Neural progenitor cell (in vitro differentiated cells): ENCODE data around the gene SMURF1. TPM values are rescaled to one million over a fixed set of nuclear protein-coding genes. Genes with fewer than 3 reads are reported as not detected.

ENCODE experiments used
- DNase-seq: peaks from one replicate; pipeline ENCODE4 v3.0.0-alpha.2; 2016; ENCODE audit warnings: low spot score
- H2AFZ ChIP-seq: fragments of 200-600 bp; sonication (generic); replicated peaks from 2 replicates; pipeline ENCODE4 v1.6.1; 2016; ENCODE audit warnings: antibody characterized with exemption
- H3F3A ChIP-seq: fragments of 200-600 bp; sonication (generic); 2 replicates; pipeline ENCODE4 v1.6.1; 2016; ENCODE audit warnings: antibody characterized with exemption, low read depth
- H3K27ac ChIP-seq: fragments of 200-600 bp; sonication (generic); 2 replicates; pipeline ENCODE4 v1.5.1; 2016; ENCODE audit warnings: mild to moderate bottlenecking
- H3K27me3 ChIP-seq: fragments of 200-600 bp; sonication (generic); 2 replicates; pipeline ENCODE4 v1.6.1; 2016; ENCODE audit warnings: mild to moderate bottlenecking, moderate library complexity
- H3K36me3 ChIP-seq: fragments of 200-600 bp; sonication (generic); 2 replicates; pipeline ENCODE4 v1.5.1; 2016
- H3K4me1 ChIP-seq: fragments of 200-600 bp; sonication (generic); 2 replicates; pipeline ENCODE4 v1.6.1; 2016; ENCODE audit warnings: mixed run types
- H3K4me2 ChIP-seq: fragments of 200-600 bp; sonication (generic); 2 replicates; pipeline ENCODE4 v1.6.1; 2016
- H3K4me3 ChIP-seq: fragments of 200-600 bp; sonication (generic); 2 replicates; pipeline ENCODE4 v1.5.1; 2016
- H3K79me2 ChIP-seq: fragments of 200-600 bp; sonication (generic); 2 replicates; pipeline ENCODE4 v1.6.1; 2016; ENCODE audit warnings: low read depth
- H3K9ac ChIP-seq: fragments of 200-600 bp; sonication (generic); 2 replicates; pipeline ENCODE4 v1.6.1; 2016
- H3K9me3 ChIP-seq: fragments of 200-600 bp; sonication (generic); 2 replicates; pipeline ENCODE4 v1.5.1; 2016; ENCODE audit warnings: low read depth
- H4K20me1 ChIP-seq: fragments of 200-600 bp; sonication (generic); 2 replicates; pipeline ENCODE4 v1.6.1; 2016; ENCODE audit warnings: low read depth
- H3K27ac Mint-ChIP-seq: 3 replicates; pipeline ENCODE4 v1.8.0; 2021; ENCODE audit warnings: mixed read lengths
- H3K27me3 Mint-ChIP-seq: 2 replicates; pipeline ENCODE4 v1.8.0; 2022; ENCODE audit warnings: low read depth, mild to moderate bottlenecking, inconsistent platforms, moderate library complexity, mixed read lengths; ENCODE audit not compliant: insufficient read depth
- H3K36me3 Mint-ChIP-seq: 3 replicates; pipeline ENCODE4 v1.8.0; 2021; ENCODE audit warnings: mixed read lengths
- H3K4me1 Mint-ChIP-seq: 3 replicates; pipeline ENCODE4 v1.8.0; 2021; ENCODE audit warnings: mixed read lengths
- H3K4me3 Mint-ChIP-seq: 3 replicates; pipeline ENCODE4 v1.8.0; 2021; ENCODE audit warnings: mild to moderate bottlenecking, moderate library complexity, mixed read lengths
- H3K9me3 Mint-ChIP-seq: 3 replicates; pipeline ENCODE4 v1.8.0; 2020; ENCODE audit warnings: mixed read lengths
- CTCF ChIP-seq: fragments of 200-600 bp; sonication (generic); IDR thresholded peaks from 2 replicates; pipeline ENCODE4 v1.5.1; 2017; ENCODE audit warnings: antibody characterized with exemption, mild to moderate bottlenecking
- EZH2 ChIP-seq: fragments of 200-600 bp; sonication (generic); IDR thresholded peaks from 2 replicates; pipeline ENCODE4 v1.6.1; 2017; ENCODE audit warnings: antibody characterized with exemption, mild to moderate bottlenecking, moderate library complexity
- EZH2phosphoT487 ChIP-seq: fragments of 200-600 bp; sonication (generic); IDR thresholded peaks from 2 replicates; pipeline ENCODE4 v1.6.1; 2017; ENCODE audit warnings: antibody characterized with exemption
- total RNA-seq: library from RNA; depleted of rRNA; stranded (reverse); fragments of >200 nt; gene quantifications from 2 replicates; pipeline ENCODE4 v1.2.3, GENCODE V29; 2015; ENCODE audit warnings: low replicate concordance

The SMURF1 gene
- total RNA-seq, 1 donor from 2014 or later = 31.0 TPM

GRCh38 chr7:99125505-99125865, 18.4 kb downstream of the SMURF1 start:
- Histone ChIP-seq H3F3A (peaks cover 18% of the 10 kb centered on the region), H2AFZ (no peak overlapping the region), H3K9me3 (no peaks in the 10 kb centered on the region), H3K4me2 (no peak overlapping the region), H3K27me3 (no peaks in the 10 kb centered on the region), H3K9ac (no peak overlapping the region), H3K79me2 (peaks cover 98% of the 10 kb centered on the region), H3K36me3 (no peaks in the 10 kb centered on the region), H3K27ac (peak overlapping the region; percentile 18), H3K4me1 (peaks cover 20% of the 10 kb centered on the region), H4K20me1 (peaks cover 53% of the 10 kb centered on the region), H3K4me3 (no peak overlapping the region)
- Mint-ChIP-seq H3K27me3 (no peaks in the 10 kb centered on the region), H3K4me3 (no peak overlapping the region), H3K27ac (no peak overlapping the region), H3K4me1 (no peaks in the 10 kb centered on the region), H3K36me3 (peaks cover 2% of the 10 kb centered on the region), H3K9me3 (no peaks in the 10 kb centered on the region)
- no peak for DNase-seq
- TF ChIP-seq EZH2phosphoT487 = no peak
- TF ChIP-seq EZH2 = no peak
- no peak for TF ChIP-seq CTCF

GRCh38 chr7:99124751-99125504, 19.0 kb downstream of the SMURF1 start:
- TF ChIP-seq CTCF = no peak
- no peak for TF ChIP-seq EZH2
- no peak for TF ChIP-seq EZH2phosphoT487
- no peak for DNase-seq
- Mint-ChIP-seq H3K9me3 (peaks cover 4% of the 10 kb centered on the region), H3K27ac (no peak overlapping the region), H3K4me1 (no peaks in the 10 kb centered on the region), H3K4me3 (no peak overlapping the region), H3K36me3 (peaks cover 7% of the 10 kb centered on the region), H3K27me3 (no peaks in the 10 kb centered on the region)
- peaks cover 48% of the 10 kb centered on the region for H4K20me1 ChIP-seq
- no peak overlapping the region for H3K9ac ChIP-seq
- H3K79me2 ChIP-seq = peaks cover 98% of the 10 kb centered on the region
- no peaks in the 10 kb centered on the region for H3K36me3 ChIP-seq
- H3K27ac ChIP-seq = no peak overlapping the region
- H3K27me3 ChIP-seq = no peaks in the 10 kb centered on the region
- H3K9me3 ChIP-seq = no peaks in the 10 kb centered on the region
- H3K4me1 ChIP-seq = peaks cover 20% of the 10 kb centered on the region
- H3K4me3 ChIP-seq = no peak overlapping the region
- H3K4me2 ChIP-seq = no peak overlapping the region
- H2AFZ ChIP-seq = no peak overlapping the region
- peaks cover 18% of the 10 kb centered on the region for H3F3A ChIP-seq

- Histone ChIP-seq H3K79me2 (peaks cover 98% of the 10 kb centered on the region), H2AFZ (no peak overlapping the region), H3K36me3 (no peaks in the 10 kb centered on the region), H3K9ac (no peak overlapping the region), H4K20me1 (peaks cover 41% of the 10 kb centered on the region), H3K9me3 (no peaks in the 10 kb centered on the region), H3K27me3 (no peaks in the 10 kb centered on the region), H3K4me1 (peaks cover 20% of the 10 kb centered on the region), H3K27ac (no peak overlapping the region), H3K4me2 (no peak overlapping the region), H3F3A (peaks cover 18% of the 10 kb centered on the region), H3K4me3 (no peak overlapping the region)
- peaks cover 10% of the 10 kb centered on the region for H3K36me3 Mint-ChIP-seq
- H3K27me3 Mint-ChIP-seq = no peaks in the 10 kb centered on the region
- no peak overlapping the region for H3K27ac Mint-ChIP-seq
- no peak for TF ChIP-seq EZH2phosphoT487
- no peak for TF ChIP-seq EZH2
- no peak for DNase-seq
- no peak overlapping the region for H3K4me3 Mint-ChIP-seq
- peaks cover 4% of the 10 kb centered on the region for H3K9me3 Mint-ChIP-seq
- H3K4me1 Mint-ChIP-seq = no peaks in the 10 kb centered on the region
Measured at GRCh38 chr7:99124236-99124635, 19.7 kb downstream of the SMURF1 start.

- no peak for DNase-seq
- H3K4me3 ChIP-seq = no peak overlapping the region
- H2AFZ ChIP-seq = no peak overlapping the region
- Mint-ChIP-seq H3K27me3 (no peaks in the 10 kb centered on the region), H3K9me3 (peaks cover 6% of the 10 kb centered on the region), H3K27ac (no peak overlapping the region), H3K4me3 (no peak overlapping the region), H3K36me3 (peaks cover 17% of the 10 kb centered on the region), H3K4me1 (no peaks in the 10 kb centered on the region)
- peaks cover 35% of the 10 kb centered on the region for H4K20me1 ChIP-seq
- H3F3A ChIP-seq = peaks cover 18% of the 10 kb centered on the region
- no peaks in the 10 kb centered on the region for H3K27me3 ChIP-seq
- H3K9me3 ChIP-seq = no peaks in the 10 kb centered on the region
- H3K27ac ChIP-seq = no peak overlapping the region
- no peaks in the 10 kb centered on the region for H3K36me3 ChIP-seq
- no peak overlapping the region for H3K9ac ChIP-seq
- peaks cover 20% of the 10 kb centered on the region for H3K4me1 ChIP-seq
- TF ChIP-seq CTCF (no peak), EZH2 (no peak), EZH2phosphoT487 (no peak)
- no peak overlapping the region for H3K4me2 ChIP-seq
- H3K79me2 ChIP-seq = peaks cover 96% of the 10 kb centered on the region
Measured at GRCh38 chr7:99123571-99124033, 20.3 kb downstream of the SMURF1 start.
